ENCODE measurements around the gene CSAG2.

DNA sequence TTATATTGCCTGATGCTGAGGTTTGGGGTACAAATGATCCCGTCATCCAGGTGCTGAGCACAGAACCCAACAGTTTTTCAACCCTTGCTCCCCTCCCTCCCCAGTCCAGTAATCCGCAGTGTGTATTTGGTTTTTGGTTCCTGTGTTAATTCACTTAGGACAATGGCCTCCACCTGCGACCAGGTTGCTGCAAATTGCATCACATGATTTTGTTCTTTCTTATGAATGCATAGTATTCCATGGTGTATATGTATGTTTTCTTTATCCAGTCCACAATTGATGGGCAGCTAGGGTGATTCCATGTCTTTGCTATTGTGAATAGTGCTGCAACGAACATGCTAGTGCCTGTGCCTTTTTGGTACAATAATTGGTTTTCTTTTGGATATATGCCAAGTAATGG lies 46.0 kb downstream of the CSAG2 start:
- TF ChIP-seq, protein P1, sequence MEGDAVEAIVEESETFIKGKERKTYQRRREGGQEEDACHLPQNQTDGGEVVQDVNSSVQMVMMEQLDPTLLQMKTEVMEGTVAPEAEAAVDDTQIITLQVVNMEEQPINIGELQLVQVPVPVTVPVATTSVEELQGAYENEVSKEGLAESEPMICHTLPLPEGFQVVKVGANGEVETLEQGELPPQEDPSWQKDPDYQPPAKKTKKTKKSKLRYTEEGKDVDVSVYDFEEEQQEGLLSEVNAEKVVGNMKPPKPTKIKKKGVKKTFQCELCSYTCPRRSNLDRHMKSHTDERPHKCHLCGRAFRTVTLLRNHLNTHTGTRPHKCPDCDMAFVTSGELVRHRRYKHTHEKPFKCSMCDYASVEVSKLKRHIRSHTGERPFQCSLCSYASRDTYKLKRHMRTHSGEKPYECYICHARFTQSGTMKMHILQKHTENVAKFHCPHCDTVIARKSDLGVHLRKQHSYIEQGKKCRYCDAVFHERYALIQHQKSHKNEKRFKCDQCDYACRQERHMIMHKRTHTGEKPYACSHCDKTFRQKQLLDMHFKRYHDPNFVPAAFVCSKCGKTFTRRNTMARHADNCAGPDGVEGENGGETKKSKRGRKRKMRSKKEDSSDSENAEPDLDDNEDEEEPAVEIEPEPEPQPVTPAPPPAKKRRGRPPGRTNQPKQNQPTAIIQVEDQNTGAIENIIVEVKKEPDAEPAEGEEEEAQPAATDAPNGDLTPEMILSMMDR (IDR thresholded peaks at IDR 0.05; ENCODE audit: poor library complexity) = no peak
- TF ChIP-seq EZH2phosphoT487 (IDR thresholded peaks at IDR 0.05; ENCODE audit: low read depth, severe bottlenecking, unreplicated experiment) = no peak
